Measurements from ENCODE around the gene POLR2H.

The POLR2H gene

DNA sequence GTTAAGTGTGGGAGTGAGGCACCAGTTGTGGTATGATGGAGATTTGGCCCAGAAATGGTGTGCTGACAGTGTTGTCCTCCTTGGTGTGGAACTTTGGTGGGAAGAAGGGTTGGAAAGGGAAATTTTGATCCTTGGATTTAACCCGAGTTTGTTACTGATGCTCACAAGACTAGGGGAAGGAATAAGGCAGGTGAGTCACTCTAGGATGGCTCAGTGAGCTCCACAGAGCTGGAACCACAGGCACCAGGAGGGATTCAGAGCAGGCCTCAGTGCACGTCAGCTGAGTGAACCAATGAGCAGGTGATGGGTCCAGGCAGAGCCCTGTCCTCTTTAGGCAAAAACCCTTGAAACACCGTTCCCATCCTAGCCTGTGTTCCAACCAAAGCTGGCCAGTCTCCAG lies 29.8 kb downstream of the POLR2H start:
- no peak overlapping the region for H3K18ac ChIP-seq (ENCODE audit: low read length)
- H3K4ac ChIP-seq (ENCODE audit: low read depth, low read length) = no peak overlapping the region
- H2BK5ac ChIP-seq (ENCODE audit: low read length) = no peak overlapping the region
- H4K5ac ChIP-seq (ENCODE audit: low read length) = no peak overlapping the region
- no peak overlapping the region for H2BK15ac ChIP-seq (replicated peaks; ENCODE audit: low read depth)
- no peaks in the 10 kb centered on the region for H3K4me1 ChIP-seq (ENCODE audit: control insufficient read depth, low read depth, low read length)
- H3K36me3 ChIP-seq (ENCODE audit: control insufficient read depth, insufficient read depth, low read length) = no peaks in the 10 kb centered on the region
- no peaks in the 10 kb centered on the region for H3K79me1 ChIP-seq (ENCODE audit: low read length)
- no peak overlapping the region for H3K27ac ChIP-seq (ENCODE audit: low read depth, low read length)
- no CpG with 5 or more reads among the region's 3 CpGs for WGBS (ENCODE audit: extremely low coverage, insufficient coverage, low lambda C conversion rate)
- no peaks in the 10 kb centered on the region for H3K27me3 ChIP-seq (ENCODE audit: insufficient read depth, low read length, poor library complexity)
- no peak overlapping the region for H3K4me2 ChIP-seq (ENCODE audit: low read length)
- H3K79me2 ChIP-seq (ENCODE audit: control insufficient read depth, insufficient read depth, low read length) = no peaks in the 10 kb centered on the region
- no peak overlapping the region for H2AK5ac ChIP-seq (ENCODE audit: low read length)
- no peak overlapping the region for H3K9ac ChIP-seq (ENCODE audit: low read length)
- no peak overlapping the region for H4K8ac ChIP-seq (ENCODE audit: low read depth, low read length)
- DNase-seq = no peak
- H2BK120ac ChIP-seq (ENCODE audit: low read depth, low read length) = no peak overlapping the region
- H3K56ac ChIP-seq (ENCODE audit: low read length) = no peak overlapping the region
- no peak overlapping the region for H3K4me3 ChIP-seq (ENCODE audit: low read length)
- H3K23ac ChIP-seq (ENCODE audit: low read length) = no peak overlapping the region

- DNase-seq = no peak
Measured at GRCh38 chr3:184395320-184395660, 33.8 kb downstream of the POLR2H start.

GRCh38 chr3:184399410-184399809 lies 37.9 kb downstream of the POLR2H start:
- Histone ChIP-seq H2BK15ac (replicated peaks; ENCODE audit: low read depth) (no peak overlapping the region), H4K8ac (ENCODE audit: low read depth, low read length) (no peak overlapping the region), H3K4me1 (ENCODE audit: control insufficient read depth, low read depth, low read length) (no peaks in the 10 kb centered on the region), H3K79me2 (ENCODE audit: control insufficient read depth, insufficient read depth, low read length) (no peaks in the 10 kb centered on the region), H3K56ac (ENCODE audit: low read length) (no peak overlapping the region), H2BK5ac (ENCODE audit: low read length) (no peak overlapping the region), H2BK120ac (ENCODE audit: low read depth, low read length) (no peak overlapping the region), H3K4ac (ENCODE audit: low read depth, low read length) (no peak overlapping the region), H3K27ac (ENCODE audit: low read depth, low read length) (no peak overlapping the region), H3K79me1 (ENCODE audit: low read length) (no peaks in the 10 kb centered on the region), H4K5ac (ENCODE audit: low read length) (no peak overlapping the region), H3K36me3 (ENCODE audit: control insufficient read depth, insufficient read depth, low read length) (no peaks in the 10 kb centered on the region), H3K27me3 (ENCODE audit: insufficient read depth, low read length, poor library complexity) (no peaks in the 10 kb centered on the region), H2AK5ac (ENCODE audit: low read length) (no peak overlapping the region), H3K18ac (ENCODE audit: low read length) (no peak overlapping the region), H3K4me3 (ENCODE audit: low read length) (no peak overlapping the region), H3K4me2 (ENCODE audit: low read length) (no peak overlapping the region), H3K9ac (ENCODE audit: low read length) (no peak overlapping the region), H3K23ac (ENCODE audit: low read length) (no peak overlapping the region)
- DNase-seq = peak; percentile 46
- WGBS (ENCODE audit: extremely low coverage, insufficient coverage, low lambda C conversion rate) = no CpG with 5 or more reads among the region's 9 CpGs

More at GRCh38 chr3:184395320-184395660, 33.8 kb downstream of the POLR2H start:
- H3K4me3 ChIP-seq (ENCODE audit: low read length) = no peak overlapping the region
- H3K4me1 ChIP-seq (ENCODE audit: control insufficient read depth, low read depth, low read length) = no peaks in the 10 kb centered on the region
- no peak overlapping the region for H3K9ac ChIP-seq (ENCODE audit: low read length)
- no peak overlapping the region for H3K4me2 ChIP-seq (ENCODE audit: low read length)
- H3K79me1 ChIP-seq (ENCODE audit: low read length) = no peaks in the 10 kb centered on the region
- no peaks in the 10 kb centered on the region for H3K79me2 ChIP-seq (ENCODE audit: control insufficient read depth, insufficient read depth, low read length)
- H2BK5ac ChIP-seq (ENCODE audit: low read length) = no peak overlapping the region
- no peak overlapping the region for H3K27ac ChIP-seq (ENCODE audit: low read depth, low read length)
- H4K8ac ChIP-seq (ENCODE audit: low read depth, low read length) = no peak overlapping the region
- H4K5ac ChIP-seq (ENCODE audit: low read length) = no peak overlapping the region
- no peak overlapping the region for H2BK120ac ChIP-seq (ENCODE audit: low read depth, low read length)
- H3K27me3 ChIP-seq (ENCODE audit: insufficient read depth, low read length, poor library complexity) = no peaks in the 10 kb centered on the region
- no peak overlapping the region for H3K4ac ChIP-seq (ENCODE audit: low read depth, low read length)
- no peak overlapping the region for H3K18ac ChIP-seq (ENCODE audit: low read length)
- H2BK15ac ChIP-seq (replicated peaks; ENCODE audit: low read depth) = no peak overlapping the region
- no peak overlapping the region for H3K23ac ChIP-seq (ENCODE audit: low read length)
- H3K56ac ChIP-seq (ENCODE audit: low read length) = no peak overlapping the region
- no peak overlapping the region for H2AK5ac ChIP-seq (ENCODE audit: low read length)
- no peaks in the 10 kb centered on the region for H3K36me3 ChIP-seq (ENCODE audit: control insufficient read depth, insufficient read depth, low read length)
- whole genome bisulfite sequencing (ENCODE audit: extremely low coverage, insufficient coverage, low lambda C conversion rate) = no CpG with 5 or more reads among the region's 5 CpGs

DNA sequence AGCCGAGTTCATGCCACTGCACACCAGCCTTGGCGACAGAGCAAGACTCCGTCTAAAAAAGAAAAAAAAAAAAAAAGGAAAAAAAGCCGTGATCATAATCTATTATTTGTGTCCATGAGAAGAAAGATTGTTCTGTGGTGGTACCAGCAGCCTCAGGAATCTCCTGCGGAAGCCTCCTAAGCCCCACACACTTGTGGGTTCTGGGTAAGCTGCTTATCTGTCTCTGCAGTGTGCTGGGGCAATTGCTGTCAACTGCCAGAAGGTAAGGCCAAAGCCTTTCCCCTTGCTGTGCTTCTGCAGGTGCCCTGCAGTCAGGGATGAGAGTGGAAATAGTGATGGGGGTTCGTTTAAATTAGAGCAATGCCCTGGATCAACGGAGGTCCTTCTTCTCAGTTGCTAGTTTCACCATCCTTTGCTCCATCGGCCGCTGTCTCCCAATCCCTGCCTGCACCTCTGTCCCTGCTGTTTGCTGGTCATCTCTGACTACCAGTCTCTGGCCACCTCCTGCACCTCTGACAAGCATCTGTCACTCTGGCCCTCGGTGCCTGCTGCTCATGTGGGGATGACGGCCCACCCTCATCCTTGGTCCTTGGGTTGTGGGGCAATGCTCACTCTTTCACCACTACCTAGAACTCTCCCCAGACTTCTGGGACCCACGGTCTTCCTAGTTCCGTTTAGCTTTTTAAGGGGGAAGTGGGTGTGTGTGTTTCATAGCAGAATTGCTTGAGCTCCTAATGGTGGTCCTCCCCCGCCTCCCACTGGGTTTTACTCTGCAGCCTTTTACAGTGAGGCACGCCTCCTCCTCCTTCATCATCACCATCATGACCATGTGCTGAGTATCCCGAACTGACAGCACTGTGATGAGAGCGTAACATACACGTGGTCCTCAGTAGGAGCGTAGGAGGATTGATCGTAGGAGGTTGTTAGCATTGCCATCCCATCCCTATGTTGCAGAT lies 43.8 kb downstream of the POLR2H start:
- H3K4ac ChIP-seq (ENCODE audit: low read depth, low read length) = no peak overlapping the region
- no peak overlapping the region for H4K8ac ChIP-seq (ENCODE audit: low read depth, low read length)
- no peaks in the 10 kb centered on the region for H3K79me2 ChIP-seq (ENCODE audit: control insufficient read depth, insufficient read depth, low read length)
- H2BK5ac ChIP-seq (ENCODE audit: low read length) = no peak overlapping the region
- whole genome bisulfite sequencing (ENCODE audit: extremely low coverage, insufficient coverage, low lambda C conversion rate) = no CpG with 5 or more reads among the region's 20 CpGs
- peak overlapping the region; percentile 3 for H3K23ac ChIP-seq (ENCODE audit: low read length)
- no peak overlapping the region for H3K4me2 ChIP-seq (ENCODE audit: low read length)
- H2AK5ac ChIP-seq (ENCODE audit: low read length) = no peak overlapping the region
- DNase-seq = no peak
- no peak overlapping the region for H2BK120ac ChIP-seq (ENCODE audit: low read depth, low read length)
- H3K9ac ChIP-seq (ENCODE audit: low read length) = no peak overlapping the region
- no peak overlapping the region for H2BK15ac ChIP-seq (replicated peaks; ENCODE audit: low read depth)
- no peak overlapping the region for H4K5ac ChIP-seq (ENCODE audit: low read length)
- H3K36me3 ChIP-seq (ENCODE audit: control insufficient read depth, insufficient read depth, low read length) = no peaks in the 10 kb centered on the region
- H3K56ac ChIP-seq (ENCODE audit: low read length) = peak overlapping the region; percentile 42
- no peaks in the 10 kb centered on the region for H3K79me1 ChIP-seq (ENCODE audit: low read length)
- no peaks in the 10 kb centered on the region for H3K27me3 ChIP-seq (ENCODE audit: insufficient read depth, low read length, poor library complexity)
- H3K4me3 ChIP-seq (ENCODE audit: low read length) = no peak overlapping the region
- no peak overlapping the region for H3K27ac ChIP-seq (ENCODE audit: low read depth, low read length)
- no peak overlapping the region for H3K18ac ChIP-seq (ENCODE audit: low read length)
- no peaks in the 10 kb centered on the region for H3K4me1 ChIP-seq (ENCODE audit: control insufficient read depth, low read depth, low read length)

DNA sequence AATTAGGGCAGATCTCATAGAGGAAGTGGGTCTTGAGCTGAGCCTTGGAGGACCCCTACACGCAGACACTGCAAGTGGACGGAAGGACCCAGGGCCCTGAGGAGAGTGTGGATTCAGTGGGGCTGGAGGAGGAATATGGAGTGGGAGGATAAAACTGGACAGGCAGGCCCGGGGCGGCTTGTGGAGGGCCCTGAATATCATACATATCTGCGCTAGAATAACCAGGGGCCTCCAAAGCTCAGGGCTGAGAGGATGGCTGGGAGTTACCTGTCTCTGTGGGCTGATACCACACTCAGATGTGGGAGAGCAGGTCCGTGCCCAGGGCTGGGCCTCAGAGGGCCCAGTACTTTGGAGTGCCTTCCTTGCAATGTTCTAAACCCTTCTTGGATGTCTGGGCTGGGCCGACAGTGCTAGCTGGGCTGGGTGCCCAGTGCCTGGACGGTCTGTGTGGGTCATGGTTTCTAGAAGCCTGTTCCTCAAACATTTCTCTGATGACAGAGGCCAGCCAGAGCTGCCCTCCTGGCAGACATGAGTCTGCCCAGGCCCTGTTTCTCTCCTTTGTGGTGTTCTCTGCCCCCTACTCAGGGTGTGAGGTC lies 47.9 kb downstream of the POLR2H start:
- no peak overlapping the region for H2BK5ac ChIP-seq (ENCODE audit: low read length)
- H3K27ac ChIP-seq (ENCODE audit: low read depth, low read length) = no peak overlapping the region
- H2BK15ac ChIP-seq (replicated peaks; ENCODE audit: low read depth) = no peak overlapping the region
- no peak overlapping the region for H2BK120ac ChIP-seq (ENCODE audit: low read depth, low read length)
- no peaks in the 10 kb centered on the region for H3K36me3 ChIP-seq (ENCODE audit: control insufficient read depth, insufficient read depth, low read length)
- DNase-seq = no peak
- WGBS (ENCODE audit: extremely low coverage, insufficient coverage, low lambda C conversion rate) = no CpG with 5 or more reads among the region's 8 CpGs
- no peak overlapping the region for H3K18ac ChIP-seq (ENCODE audit: low read length)
- H3K4me3 ChIP-seq (ENCODE audit: low read length) = no peak overlapping the region
- no peaks in the 10 kb centered on the region for H3K27me3 ChIP-seq (ENCODE audit: insufficient read depth, low read length, poor library complexity)
- no peaks in the 10 kb centered on the region for H3K79me2 ChIP-seq (ENCODE audit: control insufficient read depth, insufficient read depth, low read length)
- no peak overlapping the region for H4K5ac ChIP-seq (ENCODE audit: low read length)
- H3K23ac ChIP-seq (ENCODE audit: low read length) = no peak overlapping the region
- H3K56ac ChIP-seq (ENCODE audit: low read length) = no peak overlapping the region
- no peaks in the 10 kb centered on the region for H3K79me1 ChIP-seq (ENCODE audit: low read length)
- H3K9ac ChIP-seq (ENCODE audit: low read length) = no peak overlapping the region
- H2AK5ac ChIP-seq (ENCODE audit: low read length) = no peak overlapping the region
- H3K4me1 ChIP-seq (ENCODE audit: control insufficient read depth, low read depth, low read length) = no peaks in the 10 kb centered on the region
- H3K4ac ChIP-seq (ENCODE audit: low read depth, low read length) = no peak overlapping the region
- H3K4me2 ChIP-seq (ENCODE audit: low read length) = no peak overlapping the region
- no peak overlapping the region for H4K8ac ChIP-seq (ENCODE audit: low read depth, low read length)

All from mesendoderm (in vitro differentiated cells).